ENCODE measurements around the gene NPAS3. TPM values are rescaled to one million over a fixed set of nuclear protein-coding genes. Genes with fewer than 3 reads are reported as not detected.

NPAS3 gene
- total and polyA plus RNA-seq, 8 donors = 0.09 to 0.79 (median 0.56) TPM

DNA sequence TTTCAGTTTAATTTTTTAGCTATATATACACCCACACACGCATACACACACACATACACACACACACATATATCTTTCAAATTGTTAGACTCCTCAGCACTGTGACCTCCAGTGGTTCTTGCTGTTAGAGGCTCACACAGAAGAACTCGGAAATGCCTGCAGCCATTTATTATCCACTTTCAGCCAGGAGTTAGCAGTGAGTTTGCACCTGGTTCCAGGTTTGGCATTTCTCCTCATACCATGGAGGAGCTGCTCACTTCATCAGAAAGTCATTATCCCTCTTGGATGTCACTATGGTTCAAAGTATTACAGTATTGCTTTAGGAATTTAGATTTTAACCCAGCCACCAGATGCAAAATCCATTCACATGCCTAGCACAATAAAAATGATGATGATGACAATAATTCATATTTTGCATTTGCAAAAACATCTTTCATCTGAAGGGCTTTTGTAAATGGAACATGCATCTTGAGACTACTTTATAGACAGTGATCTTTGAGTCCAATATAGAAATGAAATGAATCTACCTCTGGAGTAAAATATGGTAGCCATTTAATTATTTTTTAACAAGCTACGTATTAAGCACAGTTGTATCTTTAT lies 42.3 kb downstream of the NPAS3 start:
- intact Hi-C loops (cut with DNase I) = no loop called here

DNA sequence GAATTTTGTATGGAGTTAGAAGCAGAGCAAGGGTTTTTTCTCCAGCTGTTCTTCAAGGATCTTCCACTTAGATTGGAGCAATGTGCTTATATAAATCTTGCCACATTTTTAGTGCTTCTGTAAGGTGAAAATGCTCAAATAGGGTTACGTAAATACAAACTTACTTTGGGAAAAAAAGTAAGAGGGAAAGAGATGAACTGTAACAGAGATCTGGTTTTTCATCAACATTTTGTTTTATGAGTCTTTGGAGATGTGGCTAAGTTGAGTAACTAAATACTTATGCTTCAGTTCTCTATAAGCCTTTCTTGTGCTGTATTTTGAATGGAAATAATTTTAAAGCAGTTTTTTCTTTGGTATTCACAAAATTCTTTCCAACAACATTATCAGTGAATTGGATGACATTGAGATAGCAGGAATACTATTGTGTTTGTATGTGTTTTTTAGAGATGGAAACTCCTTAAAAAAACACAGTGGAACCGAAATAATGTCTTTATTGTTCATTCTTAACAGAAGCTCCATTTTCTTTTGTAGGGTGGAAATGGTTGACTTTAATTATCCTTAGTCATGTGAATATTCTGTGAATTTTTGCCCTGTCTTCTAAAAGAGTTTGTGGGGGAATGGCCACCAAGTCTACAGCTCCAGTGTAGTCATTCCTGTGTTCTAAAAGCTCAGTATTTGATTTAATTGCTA lies 45.7 kb downstream of the NPAS3 start:
- Histone ChIP-seq H3K4me3 (no peak overlapping the region), H3K27ac (no peak overlapping the region), H3K4me1 (no peaks in the 10 kb centered on the region), H3K36me3 (no peaks in the 10 kb centered on the region), H3K9me3 (no peaks in the 10 kb centered on the region), H3K27me3 (no peaks in the 10 kb centered on the region)
- DNase-seq (no peak), ATAC-seq (no peak)
- TF ChIP-seq, protein P1, sequence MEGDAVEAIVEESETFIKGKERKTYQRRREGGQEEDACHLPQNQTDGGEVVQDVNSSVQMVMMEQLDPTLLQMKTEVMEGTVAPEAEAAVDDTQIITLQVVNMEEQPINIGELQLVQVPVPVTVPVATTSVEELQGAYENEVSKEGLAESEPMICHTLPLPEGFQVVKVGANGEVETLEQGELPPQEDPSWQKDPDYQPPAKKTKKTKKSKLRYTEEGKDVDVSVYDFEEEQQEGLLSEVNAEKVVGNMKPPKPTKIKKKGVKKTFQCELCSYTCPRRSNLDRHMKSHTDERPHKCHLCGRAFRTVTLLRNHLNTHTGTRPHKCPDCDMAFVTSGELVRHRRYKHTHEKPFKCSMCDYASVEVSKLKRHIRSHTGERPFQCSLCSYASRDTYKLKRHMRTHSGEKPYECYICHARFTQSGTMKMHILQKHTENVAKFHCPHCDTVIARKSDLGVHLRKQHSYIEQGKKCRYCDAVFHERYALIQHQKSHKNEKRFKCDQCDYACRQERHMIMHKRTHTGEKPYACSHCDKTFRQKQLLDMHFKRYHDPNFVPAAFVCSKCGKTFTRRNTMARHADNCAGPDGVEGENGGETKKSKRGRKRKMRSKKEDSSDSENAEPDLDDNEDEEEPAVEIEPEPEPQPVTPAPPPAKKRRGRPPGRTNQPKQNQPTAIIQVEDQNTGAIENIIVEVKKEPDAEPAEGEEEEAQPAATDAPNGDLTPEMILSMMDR (IDR thresholded peaks at IDR 0.05) = no peak
- intact Hi-C loops (cut with DNase I) = no loop called here

More for the DNA sequence above, 42.3 kb downstream of the NPAS3 start:
- Histone ChIP-seq H3K4me1 (no peaks in the 10 kb centered on the region), H3K4me3 (no peak overlapping the region), H3K36me3 (no peaks in the 10 kb centered on the region), H3K27me3 (no peaks in the 10 kb centered on the region), H3K27ac (no peak overlapping the region), H3K9me3 (no peaks in the 10 kb centered on the region)
- ATAC-seq = no peak
- no peak for DNase-seq
- TF ChIP-seq, protein P1 (IDR thresholded peaks at IDR 0.05) = no peak

DNA sequence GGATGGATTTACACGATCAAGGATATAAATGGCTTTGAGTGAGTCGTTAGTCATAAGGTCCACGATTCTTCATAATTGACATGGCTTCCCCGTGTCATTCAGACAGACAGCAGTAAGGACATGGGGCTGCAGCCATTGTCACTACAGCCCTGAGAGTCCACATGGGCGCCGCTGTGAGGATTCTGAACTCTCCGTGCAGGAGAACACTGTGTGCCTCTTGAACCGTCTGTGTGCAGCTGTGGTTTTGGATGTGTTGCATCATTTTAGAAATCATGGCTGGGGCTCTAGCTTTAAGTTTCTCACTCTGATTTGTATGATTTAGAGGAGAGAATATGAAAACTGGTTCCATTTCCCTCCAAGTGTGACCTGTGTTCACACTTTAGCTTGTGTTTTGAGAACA lies 47.2 kb downstream of the NPAS3 start:
- Histone ChIP-seq H3K4me3 (no peak overlapping the region), H3K4me1 (no peaks in the 10 kb centered on the region), H3K36me3 (no peaks in the 10 kb centered on the region), H3K9me3 (no peaks in the 10 kb centered on the region), H3K27ac (no peak overlapping the region), H3K27me3 (no peaks in the 10 kb centered on the region)
- DNase-seq (peak in 1 of 4 donors; percentile 27), ATAC-seq (no peak)
- intact Hi-C loops (cut with DNase I) = no loop called here
- TF ChIP-seq, protein P1 (IDR thresholded peaks at IDR 0.05) = no peak

DNA sequence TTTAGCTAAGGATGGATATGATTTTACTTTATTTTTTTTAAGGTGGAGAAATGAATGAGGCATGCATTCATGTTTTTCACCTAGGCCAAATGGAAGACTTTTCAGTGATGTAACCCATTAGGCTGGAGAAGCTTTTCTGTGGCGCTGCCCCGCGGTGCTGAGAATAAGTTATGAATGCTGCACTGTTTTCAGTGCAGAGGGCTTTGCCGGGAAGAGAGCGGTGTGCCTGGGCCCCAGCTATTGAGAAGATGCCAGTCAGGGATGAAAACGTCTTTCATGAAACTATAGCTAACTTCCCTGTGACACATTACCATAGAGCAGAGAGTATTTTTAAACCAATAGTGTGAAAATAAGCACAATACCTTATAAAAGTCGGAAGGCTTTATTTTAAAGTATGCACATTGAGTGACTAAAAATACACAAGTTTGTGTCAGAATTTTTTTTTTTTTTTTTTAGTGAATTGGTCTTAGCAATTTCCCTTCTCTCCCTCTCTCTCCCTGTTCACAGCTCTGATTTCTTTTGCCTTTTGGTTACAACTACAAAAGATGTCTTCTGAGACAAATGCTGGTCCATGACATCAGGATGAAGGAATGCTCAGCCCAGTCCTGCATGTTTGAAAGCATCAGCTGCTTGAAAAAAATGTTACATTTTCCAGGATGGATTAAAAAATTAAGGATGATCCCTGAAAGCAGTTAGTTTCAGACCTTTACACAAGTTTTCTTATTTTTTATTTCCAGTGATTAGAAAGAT lies 48.3 kb downstream of the NPAS3 start:
- Histone ChIP-seq H3K36me3 (no peaks in the 10 kb centered on the region), H3K27ac (no peak overlapping the region), H3K4me3 (no peak overlapping the region), H3K27me3 (no peaks in the 10 kb centered on the region), H3K9me3 (no peaks in the 10 kb centered on the region), H3K4me1 (no peaks in the 10 kb centered on the region)
- DNase-seq = no peak
- no peak for ATAC-seq
- intact Hi-C loops (cut with DNase I) = no loop called here
- TF ChIP-seq, protein P1 (IDR thresholded peaks at IDR 0.05) = no peak

DNA sequence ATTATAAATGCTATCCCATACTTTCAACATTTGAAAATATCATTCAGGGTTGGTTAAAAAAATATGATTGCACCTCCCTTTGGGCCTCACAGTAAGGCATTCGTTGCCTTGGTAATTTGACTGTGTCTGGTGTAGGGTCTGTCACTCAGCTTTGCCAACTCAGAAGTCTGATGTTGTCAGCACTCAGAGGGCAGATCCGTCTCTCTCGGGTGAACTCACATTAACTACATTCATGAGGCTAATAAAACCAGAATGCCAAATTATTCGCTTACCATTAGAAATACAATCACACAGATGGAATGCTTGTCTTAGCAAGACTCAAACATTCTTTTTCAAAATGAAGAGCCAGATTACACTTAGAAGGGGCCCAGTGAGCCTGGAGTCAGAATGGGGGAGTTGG lies 53.0 kb downstream of the NPAS3 start:
- ATAC-seq (no peak), DNase-seq (no peak)
- Histone ChIP-seq H3K4me3 (no peak overlapping the region), H3K36me3 (no peaks in the 10 kb centered on the region), H3K27me3 (no peaks in the 10 kb centered on the region), H3K9me3 (peaks cover 0 to 10% of the 10 kb centered on the region in 2 donors), H3K4me1 (no peaks in the 10 kb centered on the region), H3K27ac (no peak overlapping the region)
- TF ChIP-seq, protein P1 (IDR thresholded peaks at IDR 0.05) = no peak
- intact Hi-C loops (cut with DNase I) = no loop called here

All from left lung (tissue), 10 donors.